ENCODE measurements around the gene PCK1. TPM values are rescaled to one million over a fixed set of nuclear protein-coding genes. Genes with fewer than 3 reads are reported as not detected.

PCK1 gene
- total and polyA plus RNA-seq, 2 donors (not counting 3 experiments of a cell fraction or from before 2014, with no cell fraction given): not detected

DNA sequence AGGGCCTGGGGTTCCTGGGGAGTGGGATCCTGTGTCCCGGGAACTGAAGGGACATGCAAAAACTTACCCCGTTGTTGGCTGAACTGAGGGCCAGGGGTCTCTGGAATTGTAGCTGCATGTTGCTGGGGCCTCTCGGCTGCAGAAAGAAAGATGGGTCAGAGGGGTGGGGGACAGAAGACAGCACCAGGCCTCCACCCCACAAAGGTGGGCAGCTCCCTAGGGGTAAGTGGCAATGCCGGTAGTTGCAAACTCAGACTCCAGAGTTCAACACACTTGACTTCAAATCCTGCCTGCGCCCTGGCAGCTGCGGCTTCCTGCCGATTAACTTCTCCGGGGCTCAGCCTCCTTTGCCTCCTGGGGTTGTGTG lies 54.5 kb downstream of the PCK1 start:
- dilution Hi-C loops (cut with MboI; ENCODE audit: extremely low pct_ligation_motif_present, low sequenced_read_pairs): no loop called here
- no peak for FAIRE-seq
- no peak overlapping the region for H3K27ac ChIP-seq (ENCODE audit: insufficient read depth, low read depth, low read length)

More for the DNA sequence above, 54.5 kb downstream of the PCK1 start:
- Histone ChIP-seq H3K4me1 (ENCODE audit: control insufficient read depth, extremely low read depth, insufficient read depth, low read length) (no peaks in the 10 kb centered on the region), H3K9me3 (replicated peaks; ENCODE audit: control insufficient read depth, insufficient read depth, low read length) (no peaks in the 10 kb centered on the region), H3K36me3 (ENCODE audit: control insufficient read depth in 2 of 2, extremely low read depth in 1 of 2, insufficient read depth in 2 of 2, low read length in 2 of 2) (no peaks in the 10 kb centered on the region), H2AFZ (ENCODE audit: low read depth, low read length) (no peak overlapping the region), H3K27me3 (ENCODE audit: control insufficient read depth in 2 of 2, insufficient read depth in 2 of 2, low read length in 2 of 2) (no peaks in the 10 kb centered on the region), H3K9me1 (replicated peaks; ENCODE audit: control insufficient read depth, extremely low read depth, insufficient read depth, low read length) (no peaks in the 10 kb centered on the region), H4K20me1 (replicated peaks; ENCODE audit: control insufficient read depth, extremely low read depth, insufficient read depth, low read length) (no peaks in the 10 kb centered on the region), H3K79me2 (ENCODE audit: control insufficient read depth, insufficient read depth, low read length) (no peaks in the 10 kb centered on the region), H3K4me3 (replicated peaks in 1 of 3; ENCODE audit: insufficient read depth in 1 of 3, low read depth in 1 of 3, low read length in 3 of 3) (no peak overlapping the region), H3K4me2 (ENCODE audit: insufficient read depth, low read length) (no peak overlapping the region), H3K9ac (replicated peaks; ENCODE audit: extremely low read depth, insufficient read depth, low read length) (no peak overlapping the region)
- intact Hi-C loops (cut with micrococcal nuclease): no loop called here
- TF ChIP-seq, protein P1, sequence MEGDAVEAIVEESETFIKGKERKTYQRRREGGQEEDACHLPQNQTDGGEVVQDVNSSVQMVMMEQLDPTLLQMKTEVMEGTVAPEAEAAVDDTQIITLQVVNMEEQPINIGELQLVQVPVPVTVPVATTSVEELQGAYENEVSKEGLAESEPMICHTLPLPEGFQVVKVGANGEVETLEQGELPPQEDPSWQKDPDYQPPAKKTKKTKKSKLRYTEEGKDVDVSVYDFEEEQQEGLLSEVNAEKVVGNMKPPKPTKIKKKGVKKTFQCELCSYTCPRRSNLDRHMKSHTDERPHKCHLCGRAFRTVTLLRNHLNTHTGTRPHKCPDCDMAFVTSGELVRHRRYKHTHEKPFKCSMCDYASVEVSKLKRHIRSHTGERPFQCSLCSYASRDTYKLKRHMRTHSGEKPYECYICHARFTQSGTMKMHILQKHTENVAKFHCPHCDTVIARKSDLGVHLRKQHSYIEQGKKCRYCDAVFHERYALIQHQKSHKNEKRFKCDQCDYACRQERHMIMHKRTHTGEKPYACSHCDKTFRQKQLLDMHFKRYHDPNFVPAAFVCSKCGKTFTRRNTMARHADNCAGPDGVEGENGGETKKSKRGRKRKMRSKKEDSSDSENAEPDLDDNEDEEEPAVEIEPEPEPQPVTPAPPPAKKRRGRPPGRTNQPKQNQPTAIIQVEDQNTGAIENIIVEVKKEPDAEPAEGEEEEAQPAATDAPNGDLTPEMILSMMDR (IDR thresholded peaks at IDR 0.05; ENCODE audit: extremely low read depth in 1 of 2, insufficient read depth in 1 of 2, low read depth in 1 of 2, low read length in 2 of 2): no peak
- no peak for TF ChIP-seq POLR2A (IDR thresholded peaks at IDR 0.05; ENCODE audit: low read depth, low read length)
- no peak for TF ChIP-seq POLR2AphosphoS5 (IDR thresholded peaks at IDR 0.05; ENCODE audit: insufficient read depth, low read depth, low read length)
- no peak for TF ChIP-seq MYC (IDR thresholded peaks at IDR 0.05; ENCODE audit: low read depth, low read length)
- TF ChIP-seq JUN (IDR thresholded peaks at IDR 0.05; ENCODE audit: borderline replicate concordance, insufficient read depth, insufficient read length, low read depth): no peak
- TF ChIP-seq, protein P2, sequence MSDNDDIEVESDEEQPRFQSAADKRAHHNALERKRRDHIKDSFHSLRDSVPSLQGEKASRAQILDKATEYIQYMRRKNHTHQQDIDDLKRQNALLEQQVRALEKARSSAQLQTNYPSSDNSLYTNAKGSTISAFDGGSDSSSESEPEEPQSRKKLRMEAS (IDR thresholded peaks at IDR 0.05; ENCODE audit: insufficient read depth, insufficient read length): no peak
- no peak for TF ChIP-seq FOS (IDR thresholded peaks at IDR 0.05; ENCODE audit: borderline replicate concordance, insufficient read depth, low read length)
- TF ChIP-seq EZH2 (IDR thresholded peaks at IDR 0.05; ENCODE audit: borderline replicate concordance, low read depth, low read length, severe bottlenecking): no peak
- no peak for TF ChIP-seq GATA2 (IDR thresholded peaks at IDR 0.05; ENCODE audit: insufficient read depth, insufficient read length, low read depth, low read length)
- no TSS peak for BruUV-seq (replicated peaks)
- POLR2A ChIA-PET: no interaction called here
- CTCF ChIA-PET: interaction anchor here (2.0 kb wide), 1 partner anchor 13 kb away, joined by 4 read pairs; no protein-coding TSS in a partner anchor
- no peak for DNase-seq (ENCODE audit: low read depth, low spot score)

Measured in endothelial cell of umbilical vein (primary cell).